ENCODE data around the gene HPS4.
A peak's percentile ranks its signal among the peaks of the same experiment; 100 is the strongest.
"Not testable (repeated sequence)": the region's sequence is repeated elsewhere in the genome, so short reads cannot be mapped to it uniquely, and the experiment has no call there.

The HPS4 gene

DNA sequence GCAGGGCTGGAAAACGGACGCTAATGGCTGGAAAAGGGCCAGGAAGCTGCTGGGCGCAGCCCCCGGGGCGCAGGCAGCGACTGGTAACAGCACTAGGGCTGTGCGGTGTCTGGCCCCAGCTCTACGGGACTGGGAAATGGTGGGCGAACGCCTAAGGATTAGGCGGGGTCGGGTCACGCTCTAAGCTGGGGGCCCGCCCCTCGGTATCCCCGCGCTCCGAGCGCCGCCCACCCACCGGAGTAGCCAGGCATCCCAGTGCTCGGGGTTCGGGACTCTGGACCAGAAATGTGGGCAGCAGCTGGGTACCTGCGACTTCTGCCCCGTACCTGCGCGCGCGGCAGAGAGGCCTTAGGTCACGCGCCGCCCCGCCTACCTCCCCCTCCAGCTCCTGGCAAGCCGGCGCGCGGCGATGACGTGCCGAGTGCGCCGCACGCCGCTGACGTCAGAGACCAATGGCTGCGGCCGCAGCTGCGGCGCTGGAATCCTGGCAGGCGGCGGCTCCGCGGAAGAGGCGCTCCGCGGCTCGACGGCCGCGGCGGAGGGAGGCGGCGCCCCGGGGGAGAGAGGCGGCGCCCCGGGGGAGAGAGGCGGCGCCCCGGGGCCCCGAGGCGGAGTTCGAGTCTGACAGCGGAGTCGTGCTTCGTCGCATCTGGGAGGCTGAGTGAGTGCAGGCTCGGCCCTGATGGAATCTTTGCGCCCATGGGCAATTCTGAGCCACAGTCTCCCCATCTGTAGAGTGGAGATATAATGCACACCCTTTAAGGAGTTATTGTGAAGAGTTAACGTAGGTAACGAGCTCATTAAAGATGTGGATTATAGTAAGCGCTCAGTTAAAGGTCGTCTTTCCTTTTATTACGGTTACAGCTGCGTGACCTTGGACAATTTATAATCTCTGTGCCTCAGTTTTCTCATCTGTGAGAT is at the start of gene HPS4, which contains the start of gene SRRD:
HPS4 (minus strand) TSS at position 345 of the 921 bp plus-strand sequence. CDS start 2,021 bp downstream, outside the sequence.
SRRD (plus strand) TSS at position 439 of the 921 bp plus-strand sequence; CDS start at position 453, 14 bp downstream.
- TF ChIP-seq ZNF274 (IDR thresholded peaks at IDR 0.05; ENCODE audit: low read depth, low read length) = no peak
- peak within 1 kb of the TSS; percentile 79 for H3K4me3 ChIP-seq (ENCODE audit: low read length)

DNA sequence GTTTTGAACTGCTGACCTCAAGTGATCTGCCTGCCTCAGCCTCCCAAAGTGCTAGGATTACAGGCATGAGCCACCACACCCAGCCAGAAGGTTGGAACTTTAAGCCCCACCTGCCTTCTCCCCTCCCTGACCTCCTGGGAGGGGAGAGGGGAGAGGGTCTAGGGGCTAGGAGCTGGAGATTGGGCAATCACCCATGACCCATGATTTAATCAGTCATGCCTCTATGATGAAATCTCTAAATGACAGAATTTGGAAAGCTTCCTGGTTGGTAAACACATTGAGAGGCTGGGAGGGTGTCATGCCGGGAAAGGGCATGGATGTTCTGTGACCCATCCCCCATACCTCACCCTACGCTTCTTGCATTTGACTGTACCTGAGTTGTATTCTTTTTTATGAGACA is 45.8 kb upstream of the HPS4 start:
- H3K4me3 ChIP-seq (ENCODE audit: low read length) = no peak overlapping the region
- TF ChIP-seq ZNF274 (IDR thresholded peaks at IDR 0.05; ENCODE audit: low read depth, low read length) = no peak

DNA sequence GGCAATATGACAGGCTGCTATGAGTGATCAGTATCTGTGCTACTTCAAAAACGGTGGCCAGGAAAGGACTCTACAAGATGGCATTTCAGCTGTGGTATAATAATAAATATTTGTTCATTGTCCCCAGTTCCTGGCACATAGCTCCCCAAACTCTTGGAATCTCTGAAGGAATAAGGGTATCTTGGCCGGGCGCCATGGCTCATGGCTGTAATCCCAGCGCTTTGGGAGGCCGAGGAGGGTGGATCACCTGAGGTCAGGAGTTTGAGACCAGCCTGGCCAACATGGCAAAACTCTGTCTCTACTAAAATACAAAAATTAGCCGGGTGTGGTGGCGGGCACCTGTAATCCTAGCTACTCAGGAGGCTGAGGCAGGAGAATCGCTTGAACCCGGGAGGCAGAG is 44.9 kb upstream of the HPS4 start:
- H3K4me3 ChIP-seq (ENCODE audit: low read length) = not testable (repeated sequence)

DNA sequence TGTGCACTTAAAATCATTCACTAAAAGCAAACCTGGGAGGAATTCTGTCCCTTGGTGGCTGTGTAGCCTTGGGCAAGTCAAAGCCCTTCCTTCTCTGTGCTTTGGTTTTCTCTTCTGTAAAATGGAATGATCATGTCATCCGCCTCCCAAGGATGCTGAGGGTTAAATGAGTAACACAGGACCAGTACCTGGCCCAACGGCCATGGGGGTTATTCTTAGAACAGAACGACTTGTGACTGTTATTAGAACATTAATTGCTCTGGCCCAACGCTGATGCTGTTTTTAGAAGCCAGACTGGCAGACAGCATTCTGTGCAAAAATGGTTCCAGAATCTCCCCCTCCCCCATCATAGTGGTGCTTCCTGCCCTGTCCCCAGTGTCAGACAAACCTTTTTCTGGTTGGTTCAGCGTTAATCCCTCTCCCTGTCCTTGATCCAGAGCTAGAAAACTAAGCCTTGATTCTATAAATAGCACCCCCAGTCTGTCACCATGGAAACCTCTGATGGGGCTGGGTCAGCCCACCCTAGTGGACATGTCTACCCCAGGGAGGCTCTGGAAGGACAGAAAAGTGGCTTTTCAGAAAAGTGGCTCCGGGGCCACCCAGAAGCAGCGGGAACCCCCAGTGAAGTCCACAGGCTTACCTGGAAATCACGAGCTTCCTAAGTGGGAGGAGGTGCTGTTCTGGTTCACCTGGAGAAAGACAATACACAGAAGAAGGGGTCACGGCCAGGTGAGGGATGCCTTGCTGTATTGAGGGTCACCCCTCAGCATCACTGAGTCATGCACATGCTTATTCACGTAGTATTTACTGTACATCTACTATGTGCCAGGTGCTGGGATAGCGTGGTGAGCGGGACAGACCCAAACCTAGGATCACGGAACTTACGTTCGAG is 44.2 kb upstream of the HPS4 start:
- no peak overlapping the region for H3K4me3 ChIP-seq (ENCODE audit: low read length)
- TF ChIP-seq ZNF274 (IDR thresholded peaks at IDR 0.05; ENCODE audit: low read depth, low read length) = no peak

DNA sequence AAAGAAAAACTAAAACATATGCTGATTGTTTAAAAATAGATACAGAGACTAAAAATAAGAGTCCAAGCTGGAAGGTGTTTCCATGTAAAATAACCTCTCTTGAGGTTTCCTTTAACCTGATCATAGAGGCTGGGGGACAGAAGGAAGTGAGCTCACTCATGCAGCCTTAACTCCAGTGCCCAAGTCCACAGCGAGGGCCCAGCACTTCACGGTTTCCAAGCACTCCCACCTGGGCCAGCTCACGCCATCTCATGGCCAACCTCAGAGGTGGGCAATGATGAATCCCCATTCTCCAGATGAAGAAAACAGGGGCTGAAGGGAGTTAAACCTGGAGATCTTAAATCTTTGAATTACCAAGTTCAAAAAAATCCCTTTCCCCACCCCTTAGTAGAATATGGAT is 43.6 kb upstream of the HPS4 start:
- no peak overlapping the region for H3K4me3 ChIP-seq (ENCODE audit: low read length)
- TF ChIP-seq ZNF274 (IDR thresholded peaks at IDR 0.05; ENCODE audit: low read depth, low read length) = no peak

DNA sequence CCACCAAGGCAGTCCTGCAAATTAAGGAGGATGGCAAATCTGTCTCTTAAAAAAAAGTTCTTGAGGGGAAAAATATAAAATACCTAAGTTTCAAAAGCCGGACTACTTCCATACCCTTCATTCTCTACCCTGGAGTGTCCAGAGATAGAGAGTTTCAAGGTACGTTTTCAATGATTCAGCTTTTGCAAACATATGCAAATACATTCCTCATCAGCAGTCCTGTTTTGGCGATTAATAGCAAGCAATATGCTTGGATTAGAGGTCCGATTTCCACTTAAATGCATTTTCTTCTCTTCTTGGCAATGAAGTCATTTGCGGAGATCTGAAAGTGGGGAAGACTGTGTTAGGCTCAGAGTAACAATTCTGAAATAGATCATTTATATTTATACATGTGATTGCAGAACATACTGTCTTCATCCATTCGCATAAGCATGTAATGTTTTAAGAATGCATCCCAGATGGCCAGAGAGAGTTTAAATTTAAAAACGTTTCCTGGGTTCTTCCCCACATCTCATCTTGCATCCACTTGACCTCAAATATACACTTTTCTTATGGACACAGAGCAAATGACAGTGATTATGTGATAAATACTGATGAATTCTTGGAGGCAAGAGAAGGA is 42.5 kb upstream of the HPS4 start:
- no peak for TF ChIP-seq ZNF274 (IDR thresholded peaks at IDR 0.05; ENCODE audit: low read depth, low read length)
- H3K4me3 ChIP-seq (ENCODE audit: low read length) = no peak overlapping the region

DNA sequence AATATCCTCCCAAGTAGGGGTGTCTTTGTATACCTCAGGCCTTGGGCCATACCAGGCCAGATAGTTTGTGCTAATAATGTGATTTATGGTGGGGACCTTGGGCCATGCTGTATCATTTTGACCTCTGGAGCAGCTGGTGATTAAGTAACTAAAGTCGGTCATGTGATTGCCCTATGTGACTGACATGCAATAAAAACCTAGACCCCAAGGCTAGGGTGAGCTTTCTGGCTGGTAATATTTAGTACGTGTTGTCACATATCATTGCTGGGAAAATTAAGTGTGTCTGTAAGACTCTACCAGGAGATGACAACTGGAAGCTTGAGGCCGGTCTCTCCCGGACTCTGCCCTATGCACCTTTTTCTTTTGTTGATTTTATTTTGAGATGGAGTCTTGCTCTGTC is 41.3 kb upstream of the HPS4 start:
- no peak overlapping the region for H3K4me3 ChIP-seq (ENCODE audit: low read length)
- no peak for TF ChIP-seq ZNF274 (IDR thresholded peaks at IDR 0.05; ENCODE audit: low read depth, low read length)

DNA sequence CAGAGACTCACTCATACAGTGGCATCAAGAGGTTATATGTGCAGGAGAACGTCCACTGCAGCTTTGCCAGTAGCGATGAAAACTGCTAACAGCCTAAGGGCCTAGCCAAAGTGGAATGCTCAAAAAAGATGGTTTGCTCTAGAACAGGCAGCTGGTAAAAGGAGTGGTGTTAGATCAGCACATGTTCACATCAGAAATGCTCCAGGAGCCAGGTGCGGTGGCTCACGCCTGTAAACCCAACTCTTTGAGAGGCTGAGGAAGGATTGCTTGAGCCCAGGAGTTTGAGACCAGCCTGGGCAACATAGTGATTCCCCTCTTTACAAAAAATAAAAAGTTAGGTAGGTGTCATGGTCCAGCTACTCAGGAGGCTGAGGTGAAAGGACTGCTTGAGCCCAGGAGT is 39.0 kb upstream of the HPS4 start:
- no peak overlapping the region for H3K4me3 ChIP-seq (ENCODE audit: low read length)
- no peak for TF ChIP-seq ZNF274 (IDR thresholded peaks at IDR 0.05; ENCODE audit: low read depth, low read length)

DNA sequence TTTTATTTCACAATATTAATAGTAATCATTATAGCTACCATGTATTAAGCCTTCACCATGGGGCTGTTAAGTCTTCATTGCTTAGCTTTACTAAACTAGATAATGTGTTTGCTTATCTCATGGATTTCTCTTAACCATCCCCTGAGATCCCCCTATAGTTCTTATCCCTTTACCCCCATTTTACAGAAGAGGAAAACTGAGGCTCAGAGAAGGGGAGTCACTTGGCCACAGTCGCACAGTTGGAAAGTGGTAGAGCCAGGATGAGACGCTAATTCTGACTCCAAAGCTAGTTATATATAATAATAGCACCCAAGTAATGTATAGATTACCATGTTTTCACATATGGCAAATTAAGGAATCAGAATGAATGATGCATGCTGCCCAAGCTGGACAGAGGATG is 38.4 kb upstream of the HPS4 start:
- H3K4me3 ChIP-seq (ENCODE audit: low read length) = no peak overlapping the region
- no peak for TF ChIP-seq ZNF274 (IDR thresholded peaks at IDR 0.05; ENCODE audit: low read depth, low read length)

DNA sequence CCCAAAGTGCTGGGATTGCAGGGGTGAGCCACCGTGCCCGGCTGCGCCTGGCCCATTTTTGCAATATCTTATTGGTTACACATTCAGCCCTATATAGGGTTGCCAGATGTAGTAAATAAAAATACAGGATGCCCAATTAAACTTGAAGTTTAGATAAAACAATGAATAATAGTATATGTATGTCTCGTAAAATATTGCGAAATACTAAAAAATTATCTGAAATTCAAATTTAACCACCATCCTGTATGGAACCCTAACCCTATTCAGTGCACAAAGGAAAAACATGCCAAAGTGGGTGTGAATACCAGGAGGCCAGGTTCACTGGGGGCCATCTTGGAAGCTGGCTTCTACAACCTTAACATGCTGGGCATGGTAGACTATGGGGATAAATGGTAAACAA is 33.8 kb upstream of the HPS4 start:
- no peak overlapping the region for H3K4me3 ChIP-seq (ENCODE audit: low read length)
- TF ChIP-seq ZNF274 (IDR thresholded peaks at IDR 0.05; ENCODE audit: low read depth, low read length) = no peak

DNA sequence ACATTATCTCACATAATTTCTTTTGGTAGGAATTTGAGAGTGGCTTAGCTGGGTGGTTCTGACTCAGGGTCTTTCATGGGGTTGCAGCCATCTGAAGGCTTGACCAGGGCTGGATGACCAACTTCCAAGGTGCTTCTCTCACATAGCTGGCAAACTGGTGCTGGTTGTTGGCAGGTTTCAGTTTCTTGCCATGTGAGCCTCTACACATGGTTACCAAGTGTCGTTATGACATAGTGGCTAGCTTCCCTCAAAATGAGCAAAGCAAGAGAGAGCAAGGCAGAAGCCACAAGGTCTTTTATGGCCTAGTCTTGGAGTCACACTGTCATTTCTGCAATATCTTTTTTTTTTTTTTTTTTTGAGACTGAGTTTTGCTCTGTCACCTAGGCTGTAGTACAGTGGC is 32.9 kb upstream of the HPS4 start:
- no peak for TF ChIP-seq ZNF274 (IDR thresholded peaks at IDR 0.05; ENCODE audit: low read depth, low read length)

DNA sequence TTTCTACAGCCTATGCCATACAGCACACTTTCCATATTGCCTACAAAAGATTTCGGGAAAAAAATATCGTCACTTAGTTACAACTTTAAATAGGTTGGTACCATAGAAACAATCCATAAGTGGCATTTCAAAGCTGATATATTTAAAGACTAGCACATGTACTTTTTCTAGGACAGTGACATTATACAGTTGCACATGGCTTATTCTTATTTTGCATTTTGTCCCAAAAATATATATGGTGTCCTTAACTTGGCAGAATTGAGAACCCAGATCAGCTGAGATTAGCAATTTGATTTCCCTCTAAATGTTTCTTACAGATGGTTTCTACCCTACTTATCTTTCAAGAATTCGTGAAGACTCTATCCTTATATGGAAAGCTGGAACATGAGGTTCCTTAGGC is 32.3 kb upstream of the HPS4 start:
- no peak overlapping the region for H3K4me3 ChIP-seq (ENCODE audit: low read length)
- TF ChIP-seq ZNF274 (IDR thresholded peaks at IDR 0.05; ENCODE audit: low read depth, low read length) = no peak

More for the DNA sequence above, 32.9 kb upstream of the HPS4 start:
- no peak overlapping the region for H3K4me3 ChIP-seq (ENCODE audit: low read length)

DNA sequence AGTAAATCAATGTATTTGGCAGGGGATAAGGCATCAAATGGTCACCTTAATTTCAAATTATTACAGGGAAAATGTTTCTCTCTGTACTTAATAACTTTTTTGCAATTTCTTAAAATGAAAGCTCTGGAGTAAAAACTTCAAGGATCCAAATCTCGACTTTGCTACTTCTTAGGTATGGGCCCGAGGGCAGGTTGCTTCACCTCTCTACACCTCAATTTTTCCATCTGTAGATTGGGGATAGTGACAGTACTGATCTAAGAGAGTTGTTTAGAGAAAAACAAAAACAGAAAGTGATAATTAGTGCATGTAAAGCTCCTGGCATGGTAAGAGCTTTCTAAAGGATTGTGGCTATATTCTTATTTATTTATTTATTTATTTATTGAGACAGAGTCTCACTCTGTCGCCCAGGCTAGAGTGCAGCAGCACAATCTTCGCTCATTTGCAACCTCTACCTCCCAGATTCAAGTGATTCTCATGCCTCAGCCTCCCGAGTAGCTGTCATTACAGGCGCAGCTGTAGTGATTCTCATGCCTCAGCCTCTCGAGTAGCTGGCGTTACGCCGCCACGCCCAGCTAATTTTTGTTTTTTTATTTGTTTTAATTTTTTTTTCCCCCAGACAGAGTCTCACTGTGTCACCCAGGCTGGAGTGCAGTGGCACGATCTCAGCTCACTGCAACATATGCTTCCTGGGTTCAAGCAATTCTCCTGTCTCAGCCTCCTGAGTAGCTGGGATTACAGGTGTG is 31.0 kb upstream of the HPS4 start:
- TF ChIP-seq ZNF274 (IDR thresholded peaks at IDR 0.05; ENCODE audit: low read depth, low read length) = no peak
- H3K4me3 ChIP-seq (ENCODE audit: low read length) = no peak overlapping the region

DNA sequence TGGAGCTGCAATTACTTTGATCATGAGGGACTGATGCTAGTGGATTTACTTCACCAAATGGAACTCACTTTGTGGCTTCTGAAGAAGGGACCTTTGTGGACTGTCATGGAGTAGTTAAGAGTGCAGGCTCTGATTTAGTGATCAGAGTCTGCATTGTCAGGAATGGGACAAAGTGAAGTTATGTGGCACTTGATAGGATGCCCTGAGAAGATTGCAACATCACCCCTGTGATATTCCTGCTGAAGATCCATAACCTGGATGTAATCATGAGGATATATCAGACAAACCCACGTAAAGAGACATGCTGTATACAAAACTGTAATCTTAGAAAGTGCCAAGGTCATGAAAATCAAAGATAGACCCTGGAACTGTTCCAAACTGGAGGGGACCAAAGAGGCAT is 30.3 kb upstream of the HPS4 start:
- H3K4me3 ChIP-seq (ENCODE audit: low read length) = no peak overlapping the region

More for the DNA sequence above, 30.3 kb upstream of the HPS4 start:
- TF ChIP-seq ZNF274 (IDR thresholded peaks at IDR 0.05; ENCODE audit: low read depth, low read length) = no peak
